Activated B cell treated with CpG ODN at 0.5 μM for 24 hours (primary cell): Measurements from ENCODE around the gene UBE4B. TPM values are rescaled to one million over a fixed set of nuclear protein-coding genes. Genes with fewer than 3 reads are reported as not detected.
A peak's percentile ranks its signal among the peaks of the same experiment; 100 is the strongest.

Source experiments
- ATAC-seq: fragments of 200-7000 bp; cut with Tn5 transposase; one replicate; pipeline ENCODE4 v1.10.0; 2021; ENCODE audit warnings: low read depth, mild to moderate bottlenecking, moderate library complexity
- CTCF ChIA-PET: fragments of 350-600 bp; sonication (Branson Sonifier 250); formaldehyde crosslinking; loops from one replicate; lab custom pipeline; 2021; ENCODE audit warnings: antibody characterized with exemption; lab: Charles Lee
- POLR2A ChIA-PET: fragments of 350-600 bp; sonication (Branson Sonifier 250); formaldehyde crosslinking; loops from one replicate; lab custom pipeline; 2021; ENCODE audit warnings: antibody characterized with exemption; lab: Charles Lee
- DNase-seq: peaks from one replicate; pipeline ENCODE4 v3.0.0; 2022
- H3K27ac Mint-ChIP-seq: one replicate; pipeline ENCODE4 v1.8.0; 2020; ENCODE audit warnings: mixed read lengths
- H3K27me3 Mint-ChIP-seq: one replicate; pipeline ENCODE4 v1.8.0; 2021; ENCODE audit warnings: mixed read lengths
- H3K36me3 Mint-ChIP-seq: one replicate; pipeline ENCODE4 v1.8.0; 2021; ENCODE audit warnings: low read depth, mixed read lengths
- H3K4me1 Mint-ChIP-seq: one replicate; pipeline ENCODE4 v1.8.0; 2021; ENCODE audit warnings: mixed read lengths
- H3K4me3 Mint-ChIP-seq: one replicate; pipeline ENCODE4 v1.8.0; 2020; ENCODE audit warnings: mild to moderate bottlenecking, mixed read lengths
- H3K9me3 Mint-ChIP-seq: one replicate; pipeline ENCODE4 v1.8.0; 2020; ENCODE audit warnings: mixed read lengths
- CTCF ChIP-seq: fragments of 200-600 bp; IDR thresholded peaks from one replicate; pipeline ENCODE4 v1.8.0; 2022; ENCODE audit warnings: antibody characterized with exemption, mild to moderate bottlenecking
- intact Hi-C: fragments of 100-400 bp; cut with micrococcal nuclease; formaldehyde crosslinking; loops from one replicate; pipeline ENCODE4 v1.15.1; 2024
- total RNA-seq: library from RNA; stranded (reverse); gene quantifications from 2 replicates; pipeline ENCODE4 v1.2.3, GENCODE V29; 2022

UBE4B gene
- total RNA-seq, 1 donor from 2014 or later = 44.7 TPM

GRCh38 chr1:10033359-10033845 is 644 bp downstream of the UBE4B start:
- Mint-ChIP-seq H3K4me1 (peaks cover 24% of the 10 kb centered on the region), H3K27me3 (no peaks in the 10 kb centered on the region), H3K9me3 (no peaks in the 10 kb centered on the region), H3K36me3 (peaks cover 13% of the 10 kb centered on the region), H3K27ac (peak overlapping the region; percentile 93), H3K4me3 (peak overlapping the region; percentile 96)
- ChIA-PET POLR2A (interaction anchor here (0.6 to 2.1 kb wide), 4 partner anchors 90 to 379 kb away, joined by 3 to 7 read pairs (median 5); partner anchors contain the start of genes CTNNBIP1, LZIC and NMNAT1), CTCF (interaction anchor here (2.3 kb wide), 1 partner anchor 83 kb away, joined by 10 read pairs; no protein-coding TSS in a partner anchor)
- ATAC-seq (peak; percentile 5), DNase-seq (no peak)
- TF ChIP-seq CTCF = no peak
- intact Hi-C loops = loop anchor here (2.0 to 10.0 kb wide), 4 partner anchors 73 to 409 kb away; partner anchors contain the start of gene CENPS

GRCh38 chr1:10042746-10043145 is 10.0 kb downstream of the UBE4B start:
- no peak overlapping the region for H3K4me3 Mint-ChIP-seq
- intact Hi-C loops = no loop called here
- peaks cover 14% of the 10 kb centered on the region for H3K4me1 Mint-ChIP-seq
- H3K9me3 Mint-ChIP-seq = no peaks in the 10 kb centered on the region
- DNase-seq (no peak), ATAC-seq (no peak)
- no peaks in the 10 kb centered on the region for H3K27me3 Mint-ChIP-seq
- POLR2A ChIA-PET = interaction anchor here (0.6 kb wide), 2 partner anchors 45 to 299 kb away, joined by 4 read pairs; no protein-coding TSS in a partner anchor
- no peak overlapping the region for H3K27ac Mint-ChIP-seq
- peaks cover 53% of the 10 kb centered on the region for H3K36me3 Mint-ChIP-seq
- CTCF ChIA-PET = no interaction called here
- no peak for TF ChIP-seq CTCF

GRCh38 chr1:10045480-10046355 is 13.0 kb downstream of the UBE4B start:
- no peaks in the 10 kb centered on the region for H3K27me3 Mint-ChIP-seq
- TF ChIP-seq CTCF = no peak
- intact Hi-C loops = no loop called here
- H3K4me1 Mint-ChIP-seq = peaks cover 19% of the 10 kb centered on the region
- DNase-seq (no peak), ATAC-seq (no peak)
- ChIA-PET POLR2A (no interaction called here), CTCF (no interaction called here)
- no peak overlapping the region for H3K4me3 Mint-ChIP-seq
- H3K27ac Mint-ChIP-seq = no peak overlapping the region
- H3K36me3 Mint-ChIP-seq = peaks cover 56% of the 10 kb centered on the region
- no peaks in the 10 kb centered on the region for H3K9me3 Mint-ChIP-seq

- no peak for TF ChIP-seq CTCF
- H3K4me3 Mint-ChIP-seq = no peak overlapping the region
- POLR2A ChIA-PET = no interaction called here
- H3K27me3 Mint-ChIP-seq = no peaks in the 10 kb centered on the region
- intact Hi-C loops = no loop called here
- H3K27ac Mint-ChIP-seq = no peak overlapping the region
- ATAC-seq (no peak), DNase-seq (no peak)
- peaks cover 59% of the 10 kb centered on the region for H3K36me3 Mint-ChIP-seq
- H3K9me3 Mint-ChIP-seq = no peaks in the 10 kb centered on the region
- CTCF ChIA-PET = interaction anchor here (0.6 kb wide), 1 partner anchor 551 kb away, joined by 4 read pairs; no protein-coding TSS in a partner anchor
- peaks cover 19% of the 10 kb centered on the region for H3K4me1 Mint-ChIP-seq
Observed at GRCh38 chr1:10046356-10047085, 13.8 kb downstream of the UBE4B start.
